Measurements from ENCODE around the gene SNX18.
"Not testable (repeated sequence)": the region's sequence is repeated elsewhere in the genome, so short reads cannot be mapped to it uniquely, and the experiment has no call there.

SNX18 gene

GRCh38 chr5:54517512-54518145, at the start of gene SNX18:
TSS of gene SNX18 (plus strand) at chr5:54517759. CDS start at chr5:54517953, 194 bp downstream.
- DNase-seq = peak; percentile 31 to 93 (median 83)

- peak in 1 of 51 donors; percentile 2 for DNase-seq
These were observed 47.9 kb upstream of the SNX18 start for GRCh38 chr5:54469622-54470021.

- DNase-seq = no peak
These were observed 47.4 kb upstream of the SNX18 start for GRCh38 chr5:54470128-54470527.

- DNase-seq = no peak
These were observed 46.9 kb upstream of the SNX18 start for GRCh38 chr5:54470677-54471076.

- no peak for DNase-seq
These were observed 46.2 kb upstream of the SNX18 start for GRCh38 chr5:54471398-54471797.

- no peak for DNase-seq
These were observed 40.9 kb upstream of the SNX18 start for GRCh38 chr5:54476682-54477081.

GRCh38 chr5:54477941-54478478, 39.5 kb upstream of the SNX18 start:
- no peak for DNase-seq

- no peak for DNase-seq
These were observed 37.3 kb upstream of the SNX18 start for GRCh38 chr5:54480296-54480695.

- no peak for DNase-seq
These were observed 33.2 kb upstream of the SNX18 start for GRCh38 chr5:54484219-54484894.

GRCh38 chr5:54485659-54486058, 31.9 kb upstream of the SNX18 start:
- not testable (repeated sequence) for DNase-seq

GRCh38 chr5:54489648-54489979, 27.9 kb upstream of the SNX18 start:
- not testable (repeated sequence) for DNase-seq

GRCh38 chr5:54491326-54491725, 26.2 kb upstream of the SNX18 start:
- DNase-seq = no peak

- DNase-seq = no peak
These were observed 25.4 kb upstream of the SNX18 start for GRCh38 chr5:54492178-54492577.

- DNase-seq = no peak
These were observed 22.5 kb upstream of the SNX18 start for GRCh38 chr5:54495027-54495426.

GRCh38 chr5:54514291-54514690, 3.3 kb upstream of the SNX18 start:
- no peak for DNase-seq

GRCh38 chr5:54514841-54515432, 2.6 kb upstream of the SNX18 start:
- DNase-seq = no peak

GRCh38 chr5:54515634-54516033, 1.9 kb upstream of the SNX18 start:
- DNase-seq = no peak

GRCh38 chr5:54516051-54516655, 1.4 kb upstream of the SNX18 start:
- peak in 1 of 51 donors; percentile 14 for DNase-seq

- DNase-seq = peak in 1 of 51 donors; percentile 81
These were observed 416 bp upstream of the SNX18 start for GRCh38 chr5:54517174-54517511.

- peak in 20 of 51 donors; percentile 22 to 61 (median 48) for DNase-seq
These were observed 723 bp downstream of the SNX18 start for GRCh38 chr5:54518146-54518817.

GRCh38 chr5:54518818-54519508, 1.4 kb downstream of the SNX18 start:
- no peak for DNase-seq
